Measurements from ENCODE around the gene PPP4R4. TPM values are rescaled to one million over a fixed set of nuclear protein-coding genes. Genes with fewer than 3 reads are reported as not detected.
"Not testable (repeated sequence)": the region's sequence is repeated elsewhere in the genome, so short reads cannot be mapped to it uniquely, and the experiment has no call there.

The PPP4R4 gene
- total RNA-seq, 1 experiment from 2014 or later: 5.5 TPM

DNA sequence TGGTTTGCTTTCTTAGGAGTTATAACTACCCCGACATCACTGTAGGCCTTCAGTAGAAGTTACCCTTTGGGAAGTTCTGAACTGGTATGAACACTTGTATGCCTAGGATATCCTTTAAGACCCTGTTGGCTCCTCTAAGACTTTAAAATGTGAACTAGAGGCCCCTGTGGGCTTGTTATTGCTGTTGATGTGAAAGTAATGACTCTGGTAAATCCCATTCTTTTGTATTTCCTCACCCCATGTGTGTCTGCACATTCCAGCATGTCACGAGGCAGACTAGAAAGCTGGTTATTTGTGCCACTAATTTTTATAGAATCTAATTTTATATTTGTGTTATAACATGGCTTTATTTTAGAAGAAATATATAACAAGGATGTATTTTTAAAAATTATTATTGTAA, 70.1 kb downstream of the PPP4R4 start:
- H3K4me2 ChIP-seq (ENCODE audit: low read length): no peak overlapping the region
- H3K9me3 ChIP-seq (ENCODE audit: control insufficient read depth in 1 of 2, insufficient read depth in 1 of 2, low read depth in 1 of 2, low read length in 2 of 2): no peaks in the 10 kb centered on the region
- H4K20me1 ChIP-seq (ENCODE audit: insufficient read depth): no peaks in the 10 kb centered on the region; the same call in 1 of the 2 replicates
- H3K27me3 ChIP-seq (ENCODE audit: insufficient read depth, low read length): no peaks in the 10 kb centered on the region
- 0 out of 4 replicates have a peak, but pooled peaks cover 0 to 5% of the 10 kb centered on the region in 2 experiments for H3K36me3 ChIP-seq (ENCODE audit: control insufficient read depth in 1 of 2, insufficient read depth in 2 of 2, low read length in 2 of 2)
- H3K79me2 ChIP-seq (ENCODE audit: insufficient read depth, low read length): no peaks in the 10 kb centered on the region
- no peaks in the 10 kb centered on the region for H3K9me2 ChIP-seq (ENCODE audit: insufficient read depth)
- no peak for DNase-seq (ENCODE audit: low read depth, low spot score)
- H2AFZ ChIP-seq (ENCODE audit: low read depth, low read length, poor library complexity, severe bottlenecking): no peak overlapping the region
- H3K4me3 ChIP-seq (replicated peaks in 1 of 2; ENCODE audit: low read depth in 1 of 2, low read length in 2 of 2): no peak overlapping the region
- intact Hi-C loops (cut with micrococcal nuclease): no loop called here
- CTCF ChIA-PET: no interaction called here
- POLR2A ChIA-PET: no interaction called here
- BruUV-seq (replicated peaks): no TSS peak
- no peak for TF ChIP-seq YY1 (IDR thresholded peaks at IDR 0.05; ENCODE audit: extremely low read depth, insufficient replicate concordance, low read depth, low read length)
- TF ChIP-seq, protein P1, sequence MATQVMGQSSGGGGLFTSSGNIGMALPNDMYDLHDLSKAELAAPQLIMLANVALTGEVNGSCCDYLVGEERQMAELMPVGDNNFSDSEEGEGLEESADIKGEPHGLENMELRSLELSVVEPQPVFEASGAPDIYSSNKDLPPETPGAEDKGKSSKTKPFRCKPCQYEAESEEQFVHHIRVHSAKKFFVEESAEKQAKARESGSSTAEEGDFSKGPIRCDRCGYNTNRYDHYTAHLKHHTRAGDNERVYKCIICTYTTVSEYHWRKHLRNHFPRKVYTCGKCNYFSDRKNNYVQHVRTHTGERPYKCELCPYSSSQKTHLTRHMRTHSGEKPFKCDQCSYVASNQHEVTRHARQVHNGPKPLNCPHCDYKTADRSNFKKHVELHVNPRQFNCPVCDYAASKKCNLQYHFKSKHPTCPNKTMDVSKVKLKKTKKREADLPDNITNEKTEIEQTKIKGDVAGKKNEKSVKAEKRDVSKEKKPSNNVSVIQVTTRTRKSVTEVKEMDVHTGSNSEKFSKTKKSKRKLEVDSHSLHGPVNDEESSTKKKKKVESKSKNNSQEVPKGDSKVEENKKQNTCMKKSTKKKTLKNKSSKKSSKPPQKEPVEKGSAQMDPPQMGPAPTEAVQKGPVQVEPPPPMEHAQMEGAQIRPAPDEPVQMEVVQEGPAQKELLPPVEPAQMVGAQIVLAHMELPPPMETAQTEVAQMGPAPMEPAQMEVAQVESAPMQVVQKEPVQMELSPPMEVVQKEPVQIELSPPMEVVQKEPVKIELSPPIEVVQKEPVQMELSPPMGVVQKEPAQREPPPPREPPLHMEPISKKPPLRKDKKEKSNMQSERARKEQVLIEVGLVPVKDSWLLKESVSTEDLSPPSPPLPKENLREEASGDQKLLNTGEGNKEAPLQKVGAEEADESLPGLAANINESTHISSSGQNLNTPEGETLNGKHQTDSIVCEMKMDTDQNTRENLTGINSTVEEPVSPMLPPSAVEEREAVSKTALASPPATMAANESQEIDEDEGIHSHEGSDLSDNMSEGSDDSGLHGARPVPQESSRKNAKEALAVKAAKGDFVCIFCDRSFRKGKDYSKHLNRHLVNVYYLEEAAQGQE (IDR thresholded peaks at IDR 0.05; ENCODE audit: low read depth): no peak
- no peak for TF ChIP-seq EGR1 (IDR thresholded peaks at IDR 0.05; ENCODE audit: low read depth)
- TF ChIP-seq, protein P2, sequence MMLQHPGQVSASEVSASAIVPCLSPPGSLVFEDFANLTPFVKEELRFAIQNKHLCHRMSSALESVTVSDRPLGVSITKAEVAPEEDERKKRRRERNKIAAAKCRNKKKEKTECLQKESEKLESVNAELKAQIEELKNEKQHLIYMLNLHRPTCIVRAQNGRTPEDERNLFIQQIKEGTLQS (IDR thresholded peaks at IDR 0.05): no peak
- TF ChIP-seq SP1 (IDR thresholded peaks at IDR 0.05; ENCODE audit: low read depth): no peak
- TF ChIP-seq ZNF274 (IDR thresholded peaks at IDR 0.05; ENCODE audit: low read depth, low read length): no peak
- no peak overlapping the region for H3K9ac ChIP-seq (ENCODE audit: low read length)
- RAD21 ChIA-PET (ENCODE audit: low non-redundant PET in 1 of 2, low total read pairs in 2 of 2, uncharacterized antibody in 2 of 2, unreplicated experiment in 2 of 2): no interaction called here
- no peak for ATAC-seq
- no peak overlapping the region for H3K27ac ChIP-seq (ENCODE audit: low read depth, low read length)
- H3K4me1 ChIP-seq (ENCODE audit: control insufficient read depth in 1 of 2, insufficient read depth in 2 of 2, low read length in 2 of 2): no peaks in the 10 kb centered on the region

DNA sequence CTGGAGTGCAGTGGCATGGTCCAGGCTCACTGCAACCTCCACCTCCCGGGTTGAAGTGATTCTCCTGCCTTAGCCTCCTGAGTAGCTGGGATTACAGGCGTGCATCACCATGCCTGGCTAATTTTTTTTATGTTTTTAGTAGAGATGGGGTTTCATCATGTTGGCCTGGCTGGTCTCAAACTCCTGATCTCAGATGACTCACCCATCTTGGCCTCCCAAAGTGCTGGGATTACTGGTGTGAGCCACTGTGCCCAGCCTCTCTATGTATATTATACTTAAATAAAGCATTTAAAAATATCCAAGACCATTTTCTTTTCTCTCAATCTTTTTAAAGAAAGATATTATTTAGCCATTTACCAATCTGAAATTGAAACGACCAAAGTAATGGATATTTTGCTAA, 90.1 kb downstream of the PPP4R4 start:
- H3K79me2 ChIP-seq (ENCODE audit: insufficient read depth, low read length); intact Hi-C loops (cut with micrococcal nuclease); POLR2A ChIA-PET; RAD21 ChIA-PET (ENCODE audit: low non-redundant PET in 1 of 2, low total read pairs in 2 of 2, uncharacterized antibody in 2 of 2, unreplicated experiment in 2 of 2); CTCF ChIA-PET; DNase-seq (ENCODE audit: low read depth, low spot score); H3K4me3 ChIP-seq (replicated peaks in 1 of 2; ENCODE audit: low read depth in 1 of 2, low read length in 2 of 2); H3K9ac ChIP-seq (ENCODE audit: low read length); H3K27ac ChIP-seq (ENCODE audit: low read depth, low read length); H4K20me1 ChIP-seq (ENCODE audit: insufficient read depth); H3K4me2 ChIP-seq (ENCODE audit: low read length); BruUV-seq (replicated peaks); H2AFZ ChIP-seq (ENCODE audit: low read depth, low read length, poor library complexity, severe bottlenecking); H3K9me3 ChIP-seq (ENCODE audit: control insufficient read depth in 1 of 2, insufficient read depth in 1 of 2, low read depth in 1 of 2, low read length in 2 of 2); H3K36me3 ChIP-seq (ENCODE audit: control insufficient read depth in 1 of 2, insufficient read depth in 2 of 2, low read length in 2 of 2); H3K27me3 ChIP-seq (ENCODE audit: insufficient read depth, low read length); H3K9me2 ChIP-seq (ENCODE audit: insufficient read depth); ATAC-seq; H3K4me1 ChIP-seq (ENCODE audit: control insufficient read depth in 1 of 2, insufficient read depth in 2 of 2, low read length in 2 of 2): not testable (repeated sequence)
